HT-29 (cell line): ENCODE measurements around the gene CACNA1C. TPM values are rescaled to one million over a fixed set of nuclear protein-coding genes. Genes with fewer than 3 reads are reported as not detected.
"Not testable (repeated sequence)": the region's sequence is repeated elsewhere in the genome, so short reads cannot be mapped to it uniquely, and the experiment has no call there.

Experiments
- DNase-seq: peaks from one replicate; pipeline ENCODE4 v3.0.0-alpha.2; 2015; ENCODE audit warnings: low spot score
- total RNA-seq: library from RNA; depleted of rRNA; stranded (reverse); fragments of >200 nt; shearing (Covaris generic); gene quantifications from 2 replicates; pipeline ENCODE4 v1.2.3, GENCODE V29; 2014

CACNA1C gene
- total RNA-seq, 1 experiment from 2014 or later = under 0.01 TPM

DNA sequence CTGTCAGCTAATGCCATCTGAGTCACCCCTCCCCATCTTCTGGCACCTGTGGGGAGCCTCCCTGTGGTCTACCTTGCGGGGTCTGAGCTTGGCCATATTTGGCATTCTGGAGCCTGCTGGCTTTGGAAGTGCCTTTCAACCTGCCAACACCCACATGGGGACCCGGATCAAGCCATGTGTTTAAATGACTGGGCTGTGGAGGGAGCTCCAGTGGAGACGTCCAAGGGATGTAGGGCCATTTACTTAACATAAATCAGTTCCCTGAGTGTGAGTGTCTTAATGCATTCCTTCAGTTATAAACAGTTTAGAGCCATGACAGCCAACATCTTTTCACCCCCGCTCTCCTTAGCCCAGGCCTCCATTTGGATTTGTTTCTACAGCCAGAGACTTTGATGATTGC is 22.0 kb downstream of the CACNA1C start:
- no peak for DNase-seq

DNA sequence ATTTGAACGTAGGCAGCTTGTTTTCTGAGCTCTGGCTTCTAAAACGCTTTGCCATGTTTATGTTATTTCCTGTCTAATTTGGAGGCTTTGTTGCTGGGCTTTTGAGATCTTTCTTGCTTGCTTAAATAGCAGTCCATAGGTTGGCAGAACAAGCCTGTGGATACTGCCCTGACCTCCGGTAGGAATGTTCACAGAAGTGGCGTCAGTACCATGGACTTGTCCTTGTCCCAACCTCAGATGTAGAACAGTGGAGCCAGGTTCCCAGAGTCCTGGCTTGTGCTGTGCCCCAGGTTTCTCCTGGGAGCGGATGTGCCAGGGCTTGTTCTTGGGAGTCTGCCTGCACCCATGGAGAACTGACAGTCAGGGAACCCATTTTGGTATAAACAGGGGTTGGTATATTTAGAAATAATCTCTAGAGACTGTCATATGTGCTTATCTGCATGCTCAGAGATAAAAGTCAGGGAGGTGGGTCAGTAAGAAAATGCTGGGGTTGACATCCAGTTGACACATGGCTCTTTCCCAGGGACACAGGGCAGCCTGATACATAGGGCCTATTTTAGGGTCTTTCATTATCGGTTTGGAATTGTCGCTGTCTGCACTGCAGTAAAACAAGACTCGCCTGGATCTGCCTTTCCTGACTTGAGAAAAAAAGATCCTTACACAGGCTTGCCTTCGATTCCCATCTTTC is 22.9 kb downstream of the CACNA1C start:
- no peak for DNase-seq

DNA sequence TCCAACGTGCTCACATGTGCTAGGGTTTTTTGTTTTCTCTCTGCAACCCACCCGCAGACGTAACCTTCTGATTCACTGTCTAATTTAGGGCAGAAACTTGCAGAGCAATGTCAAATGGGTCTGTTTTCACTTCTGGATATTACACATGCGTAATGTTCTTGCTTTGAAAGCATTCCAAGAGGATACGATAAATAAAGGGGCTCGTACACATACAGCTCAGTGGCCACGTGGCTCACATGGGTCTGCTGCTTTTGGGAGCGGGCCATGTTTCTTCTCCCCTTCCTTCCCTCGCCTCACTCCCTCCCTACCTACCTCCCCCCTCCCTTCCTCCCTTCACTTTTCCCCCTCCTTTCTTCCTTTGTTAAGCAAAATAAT is 23.4 kb downstream of the CACNA1C start:
- no peak for DNase-seq

DNA sequence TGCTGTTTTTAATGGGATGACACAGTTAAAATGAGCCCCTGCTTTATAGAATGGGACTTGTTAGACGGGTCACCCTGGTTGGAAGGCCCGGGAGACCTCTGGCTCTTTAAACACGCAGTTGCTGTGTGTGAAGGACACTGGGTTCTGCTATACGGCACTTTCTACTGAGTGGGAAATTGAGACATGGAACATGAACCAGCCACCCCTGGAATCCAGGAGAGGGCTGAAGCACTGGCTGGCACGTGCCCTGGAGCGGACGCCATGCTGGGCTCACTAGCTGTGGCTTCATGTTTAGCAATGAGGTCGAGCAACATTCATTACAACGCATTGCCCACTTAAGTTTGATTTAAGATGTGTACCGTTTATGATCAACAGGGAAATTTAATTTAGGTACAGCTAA is 23.9 kb downstream of the CACNA1C start:
- DNase-seq = no peak

DNA sequence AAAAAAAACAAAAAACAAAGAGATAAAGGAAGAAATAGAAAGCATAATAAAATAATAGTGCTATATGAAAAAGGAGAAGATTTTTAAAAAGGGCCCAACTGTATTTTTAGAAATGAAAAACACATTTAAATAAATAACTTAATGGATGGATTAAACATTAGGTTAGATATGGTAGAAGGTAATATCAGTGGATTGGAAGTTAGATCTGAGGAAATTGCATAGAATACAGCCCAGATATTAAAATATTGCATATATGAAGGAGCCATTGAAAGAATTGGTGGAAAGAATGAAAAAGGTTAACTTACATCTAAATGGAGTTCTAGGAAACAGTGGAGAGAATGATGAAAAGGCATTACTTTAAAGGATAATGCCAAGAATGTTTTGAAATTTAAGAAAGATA is 27.8 kb downstream of the CACNA1C start:
- DNase-seq = no peak

DNA sequence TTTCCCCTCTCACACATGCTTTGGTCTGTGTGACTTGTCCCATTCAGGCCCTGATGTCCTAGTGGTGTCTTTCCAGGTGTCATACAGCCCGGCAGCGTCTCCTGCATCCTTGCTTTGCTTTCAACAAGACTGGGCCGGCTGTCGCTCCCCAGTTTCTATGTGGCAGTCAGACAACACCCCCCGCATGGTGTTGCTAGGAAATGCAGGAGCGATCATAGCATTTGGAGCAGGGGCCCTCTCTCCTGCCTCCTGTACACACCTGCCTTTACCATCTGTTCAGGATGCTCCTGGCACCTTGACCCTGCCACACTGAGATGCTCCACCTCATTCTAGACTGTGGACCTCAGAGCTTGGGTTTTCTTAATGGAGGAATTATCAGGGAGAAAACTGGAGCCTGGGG is 29.5 kb downstream of the CACNA1C start:
- no peak for DNase-seq

DNA sequence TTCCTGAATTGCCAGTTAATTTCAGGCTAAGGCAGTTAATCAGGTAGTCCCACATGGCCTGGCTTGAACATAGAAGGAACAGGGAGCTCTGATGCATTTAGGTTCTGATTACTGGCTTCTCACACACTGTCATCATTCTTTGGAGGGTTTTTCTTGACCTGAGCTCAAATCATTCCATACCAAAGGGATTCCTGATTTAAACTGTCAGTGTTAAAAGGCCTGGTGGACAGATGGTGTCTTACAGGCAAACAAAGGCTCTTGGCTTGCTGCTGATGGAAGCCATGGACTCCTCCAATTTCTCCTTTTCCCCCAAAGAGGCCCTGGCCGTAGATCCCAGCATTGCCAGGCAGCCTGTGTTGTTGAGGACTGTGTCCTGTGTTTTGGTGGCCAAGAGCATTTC is 30.2 kb downstream of the CACNA1C start:
- DNase-seq = no peak

DNA sequence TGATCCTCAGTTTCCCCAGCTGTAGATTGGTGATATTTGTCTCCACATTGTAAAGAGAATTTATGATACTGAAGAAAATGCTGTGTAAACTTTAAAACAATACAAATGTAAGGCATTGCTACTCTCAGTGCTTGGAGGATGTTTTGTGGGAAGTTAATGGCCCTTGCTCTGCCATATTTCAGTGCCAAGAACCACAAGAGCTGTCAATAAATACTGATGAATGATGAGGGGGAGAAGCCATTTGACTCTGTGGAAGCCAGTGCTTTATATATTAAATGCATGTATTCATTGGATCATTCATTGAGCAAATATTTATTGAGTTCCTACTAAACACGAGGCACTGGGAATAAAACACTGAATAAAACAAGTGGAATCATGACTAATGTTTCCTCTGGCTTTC is 30.8 kb downstream of the CACNA1C start:
- no peak for DNase-seq

DNA sequence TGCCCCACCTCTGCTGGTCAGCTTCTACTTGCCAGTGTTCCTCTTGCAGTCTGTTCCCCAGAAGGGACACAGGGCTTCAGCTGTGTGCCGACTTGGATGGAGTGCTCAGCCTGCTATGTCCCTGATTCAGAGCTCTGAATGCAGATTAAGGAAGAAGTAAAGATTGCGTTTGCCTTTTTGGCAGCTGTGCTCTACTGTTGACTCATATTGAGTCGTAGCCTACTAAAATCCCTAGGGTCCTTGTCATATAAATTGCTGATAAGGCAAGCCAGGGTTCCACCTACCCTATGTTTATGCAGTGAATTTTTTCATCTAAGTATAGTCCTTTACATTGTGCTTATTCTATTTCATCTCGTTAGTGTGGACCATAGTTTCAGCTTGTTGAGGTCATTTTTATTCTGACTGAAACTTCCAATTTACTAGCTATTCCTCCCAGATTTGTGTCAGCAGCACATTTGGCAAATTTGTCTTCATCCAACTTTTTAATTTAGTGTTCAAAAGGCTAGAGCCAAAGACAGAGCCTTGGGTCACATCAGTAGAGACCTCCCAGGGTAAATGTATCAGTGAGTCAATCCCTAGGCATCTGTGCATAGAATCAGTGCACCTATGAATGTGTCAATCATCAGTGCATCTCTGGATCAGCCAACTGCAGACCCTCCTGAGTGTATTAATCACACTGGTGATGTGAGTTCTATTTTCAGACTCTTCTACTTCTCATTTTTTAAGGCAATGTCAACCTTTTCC is 31.9 kb downstream of the CACNA1C start:
- DNase-seq = no peak

DNA sequence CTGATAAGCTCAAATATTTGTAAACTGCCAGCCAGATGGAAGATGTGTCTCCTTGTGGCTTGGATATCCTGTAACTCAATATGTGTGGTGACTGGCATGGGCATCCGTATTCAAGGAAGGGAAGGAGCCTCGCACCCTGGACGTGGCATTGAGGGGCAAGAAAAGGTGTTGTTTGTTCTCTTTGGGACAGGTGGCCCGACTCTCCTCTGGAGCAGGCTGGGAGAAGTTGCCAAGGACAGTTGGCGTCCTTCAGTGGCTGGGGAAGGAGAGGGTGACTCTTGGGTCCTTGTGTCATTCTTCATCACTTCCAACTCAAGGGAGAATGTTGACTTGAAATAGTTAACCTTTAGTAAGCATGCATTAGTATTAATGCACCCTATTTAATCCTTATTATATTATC is 39.6 kb downstream of the CACNA1C start:
- no peak for DNase-seq

DNA sequence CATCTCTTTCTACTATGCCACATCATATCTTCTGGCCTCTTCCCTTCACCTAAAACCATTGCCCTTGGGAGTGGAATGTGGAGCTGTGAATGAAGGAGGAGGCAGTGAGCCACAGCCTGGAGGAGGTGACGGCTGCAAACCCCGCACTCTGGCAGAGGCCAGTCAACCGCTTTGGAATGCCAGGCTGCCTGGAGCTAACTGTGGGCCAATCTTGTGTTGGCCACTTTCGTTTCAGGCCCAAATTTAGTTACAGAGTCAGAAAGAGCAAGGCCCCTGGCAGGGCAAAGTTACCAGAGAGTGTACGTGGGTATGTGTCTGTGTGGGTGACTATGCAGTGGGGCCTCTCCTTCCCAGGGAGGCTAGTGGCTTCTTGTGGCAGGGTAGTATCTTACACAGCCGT is 40.1 kb downstream of the CACNA1C start:
- no peak for DNase-seq

DNA sequence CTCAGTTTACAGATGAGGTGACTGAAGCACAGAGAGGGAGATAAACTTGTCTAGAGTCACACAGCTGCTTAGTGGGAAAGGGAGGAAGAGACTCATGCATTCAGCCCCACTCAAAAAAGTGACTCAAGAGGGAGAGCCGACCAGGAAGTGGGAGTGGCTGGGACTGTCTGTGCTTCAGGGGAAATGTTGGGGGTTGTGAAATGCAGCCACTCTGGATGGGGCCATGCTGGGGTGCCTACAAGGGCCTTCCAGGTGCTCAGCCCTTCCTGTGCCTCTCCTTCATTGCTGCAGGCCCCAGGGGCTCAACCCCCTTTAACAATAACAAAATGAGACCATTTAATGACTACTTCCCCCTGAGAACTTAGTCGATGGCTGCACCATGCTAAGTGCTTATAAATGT is 41.8 kb downstream of the CACNA1C start:
- DNase-seq = no peak

DNA sequence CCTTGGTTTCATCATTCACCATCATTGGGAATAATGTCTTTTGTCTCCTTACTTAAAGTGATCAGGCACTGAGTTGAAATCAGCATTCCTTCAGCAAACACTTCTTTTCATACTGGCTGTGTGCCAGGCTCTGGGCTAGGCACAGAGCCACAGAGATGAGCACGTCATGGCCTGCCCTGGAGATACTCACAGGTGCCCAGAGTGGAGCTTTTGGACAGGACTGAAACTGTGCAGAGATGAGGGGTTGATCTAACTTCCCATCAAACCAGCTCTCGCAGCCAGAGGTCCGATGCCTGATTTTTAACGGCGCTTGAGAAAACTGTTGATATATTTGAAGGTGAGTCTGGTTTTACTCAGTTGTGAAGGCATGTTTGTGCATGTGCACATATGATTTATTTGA is 43.1 kb downstream of the CACNA1C start:
- no peak for DNase-seq

DNA sequence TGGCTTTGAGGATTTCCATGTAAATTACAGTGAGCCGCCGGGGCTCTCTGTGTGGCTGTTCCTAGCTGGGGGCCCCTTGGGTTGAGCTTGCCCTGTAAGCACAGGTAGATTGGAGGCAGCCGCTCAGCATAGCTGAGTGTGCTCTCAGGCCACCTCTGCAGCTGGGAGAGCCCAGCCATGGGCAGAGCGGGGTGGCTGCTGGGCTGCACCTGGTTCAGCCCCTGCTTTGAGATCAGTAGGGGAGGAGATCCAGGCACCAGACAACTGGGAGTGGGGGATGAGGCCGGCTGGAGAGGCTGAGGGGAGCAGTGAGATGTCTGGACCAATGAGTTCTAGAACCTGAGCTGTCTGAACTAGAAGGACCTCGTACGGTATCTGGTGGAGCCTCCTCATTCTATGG is 44.8 kb downstream of the CACNA1C start:
- DNase-seq = no peak

DNA sequence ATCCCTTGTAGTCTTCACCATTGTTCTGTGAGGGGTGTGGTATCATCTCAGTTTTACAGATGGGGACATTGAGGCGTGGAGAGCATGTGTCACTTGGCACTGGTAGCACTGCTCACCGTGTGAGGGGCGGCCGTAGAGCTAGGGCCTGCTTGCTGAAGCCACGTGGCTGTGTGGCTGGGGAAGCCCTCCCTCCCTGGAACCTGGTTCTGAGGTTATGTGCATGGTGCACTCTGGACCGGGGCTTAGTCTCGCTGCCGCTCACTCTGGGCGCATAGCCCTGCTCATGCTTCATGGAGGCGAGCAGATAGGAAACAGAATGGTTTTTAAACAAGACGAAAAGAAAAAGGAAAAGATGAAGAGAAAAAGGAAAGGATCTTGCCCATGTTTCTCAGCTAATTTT is 46.1 kb downstream of the CACNA1C start:
- DNase-seq = no peak

DNA sequence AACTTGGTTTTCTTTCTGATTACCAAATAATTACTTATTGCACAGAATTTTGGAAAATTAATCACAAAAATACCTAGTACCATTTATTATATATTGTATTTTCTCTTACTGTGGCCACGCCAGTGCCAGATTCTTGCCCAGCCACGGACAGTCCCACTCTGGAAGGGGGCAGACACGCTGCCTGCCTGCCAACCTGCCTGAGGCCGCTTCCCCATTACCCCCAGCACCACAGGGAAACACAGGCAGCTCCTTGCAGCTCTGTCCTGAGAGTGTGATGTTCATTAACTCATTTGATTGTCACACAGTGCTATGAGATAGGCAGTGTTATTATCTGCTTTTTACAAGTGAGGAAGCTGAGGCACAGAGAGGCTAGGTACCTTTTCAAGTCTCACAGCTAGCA is 46.8 kb downstream of the CACNA1C start:
- DNase-seq = no peak

DNA sequence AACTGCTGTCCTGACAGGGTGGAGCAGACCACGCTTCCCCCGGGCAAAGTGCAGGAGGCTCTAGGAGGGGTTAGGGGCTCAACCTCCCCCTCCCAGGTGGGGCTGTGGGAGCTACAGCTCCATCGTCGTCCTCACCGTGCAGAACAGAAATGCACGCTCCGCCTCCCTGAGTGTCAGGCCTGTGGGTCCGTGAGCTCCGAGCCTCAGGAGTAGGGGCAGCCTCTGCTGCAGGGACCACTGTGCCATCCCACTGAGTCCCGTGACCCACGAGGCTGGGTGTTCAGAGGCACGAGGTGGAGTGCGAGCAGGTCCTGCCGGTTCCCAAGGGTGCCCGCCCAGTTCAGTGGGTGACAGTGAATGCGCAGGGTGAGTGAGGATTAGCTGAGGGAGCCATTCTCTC is 48.6 kb downstream of the CACNA1C start:
- no peak for DNase-seq

DNA sequence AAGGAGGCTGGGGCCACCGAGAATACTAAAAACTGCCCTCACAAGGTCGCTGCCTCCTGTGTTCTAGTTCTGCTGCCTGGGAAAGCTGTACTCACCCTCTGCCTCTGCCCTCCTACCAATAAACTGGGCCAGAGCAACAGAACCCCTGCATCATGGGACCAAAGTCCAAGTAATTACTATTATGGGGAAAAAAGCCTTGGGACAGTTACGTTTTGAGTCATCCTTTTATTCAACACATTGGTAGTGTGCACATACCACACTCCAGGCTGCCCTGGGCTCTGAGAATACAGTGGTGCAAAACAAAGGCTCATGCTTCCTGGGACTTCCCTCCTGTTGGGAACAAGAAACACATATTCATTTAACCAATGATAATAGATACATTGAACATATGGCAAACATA is 49.0 kb downstream of the CACNA1C start:
- no peak for DNase-seq

DNA sequence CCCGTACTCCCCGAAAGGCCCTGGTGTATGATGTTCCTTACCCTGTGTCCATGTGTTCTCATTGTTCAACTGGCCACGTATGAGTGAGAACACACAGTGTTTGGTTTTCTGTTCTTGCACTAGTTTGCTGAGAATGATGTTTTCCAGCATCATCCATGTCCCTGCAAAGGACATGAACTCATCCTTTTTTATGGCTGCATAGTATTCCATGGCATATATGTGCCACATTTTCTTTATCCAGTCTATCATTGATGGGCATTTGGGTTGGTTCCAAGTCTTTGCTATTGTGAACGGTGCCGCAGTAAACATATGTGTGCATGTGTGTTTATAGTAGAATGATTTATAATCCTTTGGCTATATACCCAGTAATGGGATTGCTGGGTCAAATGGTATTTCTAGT is 49.9 kb downstream of the CACNA1C start:
- DNase-seq = not testable (repeated sequence)

DNA sequence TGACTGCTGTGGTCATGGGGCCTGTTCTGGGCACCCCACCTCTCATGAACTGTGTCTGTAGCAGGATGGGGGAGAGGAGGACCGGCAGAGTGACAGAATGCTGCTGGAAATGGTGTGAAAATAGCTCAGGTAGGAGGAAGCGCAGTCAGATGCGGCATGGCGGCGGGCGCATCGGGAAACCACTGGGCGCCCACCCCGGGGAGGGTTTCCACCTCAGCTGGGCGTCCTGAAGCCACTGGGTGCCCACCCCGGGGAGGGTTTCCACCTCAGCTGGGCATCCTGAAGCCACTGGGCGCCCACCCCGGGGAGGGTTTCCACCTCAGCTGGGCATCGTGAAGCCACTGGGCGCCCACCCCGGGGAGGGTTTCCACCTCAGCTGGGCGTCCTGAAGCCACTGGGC is 52.6 kb downstream of the CACNA1C start:
- not testable (repeated sequence) for DNase-seq

DNA sequence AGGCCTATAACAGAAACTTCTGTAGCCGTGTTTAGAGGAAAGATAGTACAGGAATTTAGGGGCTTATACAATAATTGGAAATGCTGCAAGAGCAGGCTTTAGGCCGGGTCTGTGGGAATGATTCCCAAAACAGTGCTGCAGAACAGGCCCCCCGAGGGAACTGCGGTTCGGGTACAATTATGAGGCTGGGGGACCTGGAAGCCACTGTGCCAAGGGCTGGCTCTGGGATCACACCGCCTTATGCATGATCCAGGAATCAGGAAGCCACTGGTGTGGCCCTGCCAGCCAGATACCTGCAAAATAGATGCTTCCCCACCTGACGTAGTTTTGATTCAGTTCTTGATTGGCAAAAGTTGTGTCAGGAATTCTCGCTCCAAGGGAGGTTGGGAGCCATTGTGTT is 55.4 kb downstream of the CACNA1C start:
- DNase-seq = no peak

DNA sequence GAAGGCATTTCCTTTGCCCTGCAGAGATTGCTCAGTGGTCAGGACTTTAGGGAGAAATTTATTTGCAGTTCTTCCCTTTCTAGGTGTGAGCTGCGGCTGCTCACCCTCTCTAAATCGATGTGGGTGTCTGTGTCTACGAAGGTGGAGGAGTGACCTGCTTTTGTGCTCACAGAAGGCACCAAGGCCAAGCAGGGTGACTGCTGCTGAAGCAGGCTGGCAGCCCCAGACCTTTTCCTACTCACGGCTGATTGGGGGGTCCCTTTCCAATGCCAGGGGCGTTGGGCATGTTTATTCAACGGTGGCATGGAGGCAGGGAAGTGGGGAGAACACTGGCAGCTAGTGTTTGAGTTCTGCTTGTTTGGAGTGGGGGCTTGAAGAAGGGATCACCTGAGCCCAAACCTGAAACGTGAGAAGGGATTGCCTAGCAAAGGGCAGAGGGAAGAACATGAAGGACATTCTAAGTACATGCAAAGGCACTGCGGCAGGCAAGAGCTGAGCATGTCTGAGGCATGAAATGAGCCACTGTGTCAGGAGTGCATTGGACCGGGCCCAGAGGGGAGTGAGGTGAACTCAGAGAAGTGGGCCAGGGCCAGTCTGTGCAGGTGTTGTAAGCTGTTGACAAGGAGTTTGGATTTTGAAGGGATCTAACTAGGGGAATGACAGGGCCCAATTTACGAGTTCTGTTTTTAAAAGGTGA is 56.3 kb downstream of the CACNA1C start:
- DNase-seq = no peak

DNA sequence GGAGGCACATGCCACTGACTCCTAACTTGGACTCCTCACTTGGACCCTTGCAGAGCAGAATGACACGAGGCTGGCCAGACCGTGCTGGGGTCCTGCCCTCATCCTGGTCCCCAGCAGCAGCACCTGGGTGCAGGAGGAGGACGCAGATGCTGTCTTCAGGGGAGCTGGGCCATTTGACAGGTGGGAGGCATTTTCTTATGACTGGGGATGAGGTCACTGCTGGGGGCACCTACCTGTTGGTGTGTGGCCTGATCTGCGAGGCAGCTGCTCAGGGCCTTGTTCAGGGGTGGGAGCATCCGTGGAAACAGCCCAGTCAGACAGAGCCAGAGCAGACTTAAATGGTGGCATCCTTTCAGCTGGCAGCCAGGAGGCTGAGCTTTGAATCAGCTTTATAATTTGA is 57.3 kb downstream of the CACNA1C start:
- DNase-seq = no peak
